Stomach (tissue), 9 donors: ENCODE results near the gene ZXDC. TPM values are rescaled to one million over a fixed set of nuclear protein-coding genes. Genes with fewer than 3 reads are reported as not detected.

Experiments used
- DNase-seq, 2 donors: peaks; one replicate each; pipeline versions ENCODE4 v3.0.0 to v3.0.0-alpha.2; 2013 to 2019
- H3K27ac ChIP-seq, 5 donors: fragments of 200-600 bp in 4 of 5; sonication (generic) in 4 of 5; one replicate each; pipeline ENCODE4 v1.5.1; 2013 to 2019; ENCODE audit warnings: mild to moderate bottlenecking in 1 of 5, moderate library complexity in 1 of 5
- H3K27me3 ChIP-seq, 3 donors: fragments of 200-600 bp; sonication (generic); one replicate each; pipeline ENCODE4 v1.5.1; 2017 to 2019; ENCODE audit warnings: mixed run types in 1 of 3
- H3K36me3 ChIP-seq, 4 donors: fragments of 200-600 bp; sonication (generic); 1 replicate in 3 of 4; 2 replicates in 1 of 4; pipeline ENCODE4 v1.5.1; 2016 to 2019
- H3K4me1 ChIP-seq, 4 donors: fragments of 200-600 bp; sonication (generic); one replicate each; pipeline ENCODE4 v1.5.1; 2016 to 2019
- H3K4me3 ChIP-seq, 4 donors: fragments of 200-600 bp; sonication (generic) in 3 of 4; one replicate each; pipeline ENCODE4 v1.5.1; 2016 to 2019; ENCODE audit warnings: mild to moderate bottlenecking in 1 of 4
- H3K9me3 ChIP-seq, 4 donors: fragments of 200-600 bp; sonication (generic); one replicate each; pipeline ENCODE4 v1.5.1; 2016 to 2019
- EP300 ChIP-seq: sonication (generic); formaldehyde crosslinking; IDR thresholded peaks from one replicate; pipeline ENCODE4 v1.6.1; 2017; ENCODE audit warnings: antibody characterized with exemption
- POLR2A ChIP-seq, 4 donors: fragments of 450-650 bp; IDR thresholded peaks; one replicate each; pipeline ENCODE4 v1.6.1; 2016; ENCODE audit warnings: antibody characterized with exemption in 4 of 4, control low read depth in 2 of 4, mild to moderate bottlenecking in 1 of 4, moderate library complexity in 1 of 4
- POLR2AphosphoS5 ChIP-seq, 3 donors: sonication (generic); formaldehyde crosslinking; IDR thresholded peaks; one replicate each; pipeline ENCODE4 v1.6.1; 2016; ENCODE audit warnings: antibody characterized with exemption in 3 of 3
- WGBS, 5 donors: extraction: QIAGEN DNeasy Blood & Tissue Kit in 3 of 5; methylation state at CpG; one replicate each; pipeline versions ENCODE4 v1.1.5 to v1.1.7; 2013 to 2018; 5-methylcytosine and 5-hydroxymethylcytosine counted together
- intact Hi-C: fragments of 100-400 bp; cut with DNase I; formaldehyde crosslinking; loops from one replicate; pipeline ENCODE4 v1.15.1; 2023; ENCODE audit warnings: low total_unique reads
- polyA plus RNA-seq, 3 donors: library from polyadenylated mRNA; stranded (reverse); fragments of 200-250 nt; gene quantifications; one replicate each; pipeline ENCODE4 v1.2.3, GENCODE V29; 2013
- total RNA-seq, 5 donors: library from RNA; depleted of rRNA; stranded (reverse); fragments of >200 nt; gene quantifications; one replicate each; pipeline versions ENCODE4 v1.1.0 to v1.2.3, GENCODE V29; 2014 to 2016
- TF ChIP-seq, protein P1 (sequence below), 7 experiments: fragments of 450-650 bp in 4 of 7; fragments of 200-600 bp in 3 of 7; sonication (generic) in 3 of 7; IDR thresholded peaks; one replicate each; pipeline ENCODE4 v1.5.1; 2016 to 2019; ENCODE audit warnings: antibody characterized with exemption in 7 of 7, control low read depth in 2 of 7, mild to moderate bottlenecking in 1 of 7
- donor health status: healthy with polysubstance abuse.
- donor health status: Bipolar disorder and iron deficiency.
- donor health status: healthy.

ZXDC gene
- total and polyA plus RNA-seq, 8 donors, result 6.1 to 73.2 (median 22.4) TPM

DNA sequence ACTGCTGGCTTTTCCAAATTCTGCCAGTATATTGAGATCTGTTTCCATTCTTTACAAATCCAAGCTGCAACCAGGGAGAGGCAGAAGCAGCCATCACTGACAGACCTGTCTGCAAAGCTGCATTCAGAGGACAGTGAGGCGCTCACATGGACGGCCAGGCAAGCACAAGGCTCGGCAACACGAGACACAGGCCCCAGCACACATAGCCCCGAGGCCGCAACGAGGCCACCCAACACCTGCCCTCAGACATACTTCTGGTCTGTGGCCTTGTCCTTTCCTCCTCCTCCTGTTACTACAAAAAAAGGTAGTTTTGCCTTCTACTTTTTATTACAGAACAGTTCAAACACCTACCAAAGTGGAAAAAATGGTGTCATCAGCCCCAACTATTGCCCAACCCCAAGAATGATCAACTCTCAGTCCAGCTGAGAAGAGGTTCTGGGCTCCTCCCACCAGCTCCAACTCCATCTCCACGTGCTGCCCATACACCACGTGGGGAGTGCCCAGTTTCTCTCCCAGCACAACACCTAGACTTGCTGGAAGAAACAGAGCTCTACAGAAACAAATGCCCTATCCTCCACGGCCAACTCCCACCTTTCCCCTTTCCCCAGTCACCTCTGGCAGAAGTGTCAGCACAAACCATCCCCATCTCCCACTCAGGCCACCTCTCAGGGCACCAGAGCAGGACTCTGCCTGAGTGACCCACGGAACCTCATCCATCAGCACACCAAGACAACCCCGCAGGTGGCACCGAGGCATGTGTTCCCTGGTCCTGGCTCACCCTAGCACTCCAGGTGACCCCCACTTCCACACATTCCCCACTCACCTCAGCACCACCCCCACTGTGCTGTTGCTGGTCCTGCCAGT is 7.4 kb downstream of the ZXDC start:
- H3K4me1 ChIP-seq, result peaks cover 21 to 82% (median 42%) of the 10 kb centered on the region in 4 donors
- no peak overlapping the region for H3K27ac ChIP-seq
- H3K9me3 ChIP-seq, result no peaks in the 10 kb centered on the region
- TF ChIP-seq POLR2A (IDR thresholded peaks at IDR 0.05) (no peak), POLR2AphosphoS5 (IDR thresholded peaks at IDR 0.05) (no peak), EP300 (no peak)
- TF ChIP-seq, protein P1, sequence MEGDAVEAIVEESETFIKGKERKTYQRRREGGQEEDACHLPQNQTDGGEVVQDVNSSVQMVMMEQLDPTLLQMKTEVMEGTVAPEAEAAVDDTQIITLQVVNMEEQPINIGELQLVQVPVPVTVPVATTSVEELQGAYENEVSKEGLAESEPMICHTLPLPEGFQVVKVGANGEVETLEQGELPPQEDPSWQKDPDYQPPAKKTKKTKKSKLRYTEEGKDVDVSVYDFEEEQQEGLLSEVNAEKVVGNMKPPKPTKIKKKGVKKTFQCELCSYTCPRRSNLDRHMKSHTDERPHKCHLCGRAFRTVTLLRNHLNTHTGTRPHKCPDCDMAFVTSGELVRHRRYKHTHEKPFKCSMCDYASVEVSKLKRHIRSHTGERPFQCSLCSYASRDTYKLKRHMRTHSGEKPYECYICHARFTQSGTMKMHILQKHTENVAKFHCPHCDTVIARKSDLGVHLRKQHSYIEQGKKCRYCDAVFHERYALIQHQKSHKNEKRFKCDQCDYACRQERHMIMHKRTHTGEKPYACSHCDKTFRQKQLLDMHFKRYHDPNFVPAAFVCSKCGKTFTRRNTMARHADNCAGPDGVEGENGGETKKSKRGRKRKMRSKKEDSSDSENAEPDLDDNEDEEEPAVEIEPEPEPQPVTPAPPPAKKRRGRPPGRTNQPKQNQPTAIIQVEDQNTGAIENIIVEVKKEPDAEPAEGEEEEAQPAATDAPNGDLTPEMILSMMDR (IDR thresholded peaks at IDR 0.05), result no peak
- WGBS, 5 donors, result 80 to 89% (median 85%) methylated on average over 13 of the region's 13 CpGs
- intact Hi-C loops, result no loop called here
- no peaks in the 10 kb centered on the region for H3K27me3 ChIP-seq
- no peak overlapping the region for H3K4me3 ChIP-seq
- DNase-seq, result no peak
- H3K36me3 ChIP-seq, result peaks cover 78 to 89% (median 87%) of the 10 kb centered on the region in 4 donors

DNA sequence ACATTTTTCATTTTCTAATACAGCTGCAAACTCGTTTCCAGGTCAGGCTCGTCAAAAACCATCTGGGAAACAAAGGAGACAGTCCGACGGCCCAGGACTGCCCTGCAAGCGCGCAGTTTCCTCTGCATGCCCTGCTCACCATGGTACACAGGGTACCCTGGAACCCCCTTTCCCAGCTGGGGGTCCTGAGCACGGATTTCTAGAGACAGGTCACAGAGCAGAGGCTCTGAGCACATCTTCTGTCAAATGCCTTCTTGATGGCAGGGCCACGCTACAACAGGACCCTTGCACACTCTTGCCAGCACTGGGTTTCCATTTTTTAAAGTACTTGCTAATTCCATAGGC is 8.1 kb downstream of the ZXDC start:
- Histone ChIP-seq H3K4me3 (no peak overlapping the region), H3K4me1 (peaks cover 14 to 75% (median 35%) of the 10 kb centered on the region in 4 donors), H3K36me3 (peaks cover 82 to 96% (median 93%) of the 10 kb centered on the region in 4 donors), H3K27ac (no peak overlapping the region), H3K9me3 (no peaks in the 10 kb centered on the region), H3K27me3 (no peaks in the 10 kb centered on the region)
- DNase-seq, result no peak
- 75 to 85% (median 81%) methylated on average over 8 of the region's 8 CpGs for WGBS, 5 donors
- no peak for TF ChIP-seq POLR2A (IDR thresholded peaks at IDR 0.05)
- no peak for TF ChIP-seq POLR2AphosphoS5 (IDR thresholded peaks at IDR 0.05)
- TF ChIP-seq, protein P1 (IDR thresholded peaks at IDR 0.05), result no peak
- TF ChIP-seq EP300, result no peak
- intact Hi-C loops, result no loop called here

DNA sequence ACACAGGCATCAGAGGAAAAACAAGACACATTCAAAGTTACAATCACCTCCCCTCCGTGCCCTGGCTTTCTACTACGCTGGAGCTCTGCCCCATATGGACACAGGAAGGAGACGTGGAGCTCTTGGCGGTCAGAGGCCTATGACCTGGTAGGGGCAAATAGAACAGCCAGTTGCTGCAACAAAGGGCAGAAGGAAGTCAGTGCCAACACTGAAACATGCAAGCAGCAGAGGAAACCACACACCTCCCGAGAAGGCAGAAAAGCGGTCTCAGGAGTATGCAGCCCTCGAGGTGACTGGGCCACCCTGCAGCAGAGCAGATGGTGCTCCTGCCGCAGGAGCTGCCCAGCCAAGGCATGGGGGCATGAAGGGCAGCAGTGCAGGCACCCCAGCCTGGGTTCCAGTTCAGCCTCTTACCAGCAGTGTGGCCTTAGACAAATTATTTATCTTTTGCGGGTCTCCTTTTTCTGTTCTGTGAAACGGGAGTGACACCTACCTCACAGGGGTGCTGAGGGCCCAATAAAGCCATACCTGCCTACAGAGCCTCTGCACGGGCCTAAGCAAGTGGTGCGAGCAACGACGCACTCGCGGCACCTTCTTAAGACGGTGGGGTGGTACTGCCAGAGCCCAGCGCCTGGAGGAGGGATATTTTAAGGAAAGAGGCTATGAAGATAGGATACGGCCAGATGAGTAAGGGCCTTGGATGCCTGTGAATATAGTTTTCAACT is 8.6 kb downstream of the ZXDC start:
- Histone ChIP-seq H3K27me3 (no peaks in the 10 kb centered on the region), H3K9me3 (no peaks in the 10 kb centered on the region), H3K27ac (peak overlapping the region in 1 of 5 donors; percentile 33), H3K4me3 (no peak overlapping the region), H3K4me1 (peaks cover 9 to 70% (median 30%) of the 10 kb centered on the region in 4 donors), H3K36me3 (peaks cover 87 to 100% (median 98%) of the 10 kb centered on the region in 4 donors)
- no peak for DNase-seq
- intact Hi-C loops, result no loop called here
- TF ChIP-seq, protein P1 (IDR thresholded peaks at IDR 0.05), result no peak
- no peak for TF ChIP-seq EP300
- no peak for TF ChIP-seq POLR2A (IDR thresholded peaks at IDR 0.05)
- TF ChIP-seq POLR2AphosphoS5 (IDR thresholded peaks at IDR 0.05), result no peak
- 74 to 84% (median 81%) methylated on average over 19 of the region's 19 CpGs for WGBS, 5 donors

DNA sequence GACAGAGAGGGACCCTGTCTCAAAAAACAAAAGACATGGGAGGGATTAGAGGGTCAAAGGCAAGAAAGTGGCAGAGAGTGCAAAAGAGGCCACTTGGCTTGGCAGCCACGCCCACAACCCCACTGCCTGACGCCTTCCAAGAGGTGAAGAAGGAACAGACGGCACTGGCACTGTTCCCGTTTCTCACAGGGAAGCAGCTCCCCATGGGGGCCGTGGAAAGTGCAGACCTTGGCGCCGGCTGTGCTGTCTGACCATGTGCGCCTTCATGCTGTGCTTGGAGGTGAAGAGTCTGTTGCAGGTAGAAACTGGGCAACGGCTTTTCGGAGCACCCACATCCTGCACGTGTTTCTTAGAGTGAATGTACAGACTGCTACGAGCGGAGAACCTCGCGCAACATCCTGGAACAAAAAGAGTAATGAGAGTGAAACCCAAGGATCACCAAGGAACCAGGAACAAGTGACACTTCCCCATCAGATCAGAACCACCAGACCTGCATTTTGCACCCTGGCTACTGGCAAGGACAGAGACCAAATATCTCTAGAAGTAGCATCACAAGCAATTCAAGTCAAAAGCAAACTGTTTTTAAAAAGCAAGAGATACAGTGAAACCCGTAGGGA is 9.7 kb downstream of the ZXDC start:
- Histone ChIP-seq H3K27ac (peak overlapping the region in 2 of 5 donors; percentile 4 to 40), H3K4me1 (peaks cover 4 to 60% (median 23%) of the 10 kb centered on the region in 4 donors), H3K36me3 (peaks cover 92 to 100% (median 100%) of the 10 kb centered on the region in 4 donors), H3K9me3 (no peaks in the 10 kb centered on the region), H3K4me3 (no peak overlapping the region), H3K27me3 (no peaks in the 10 kb centered on the region)
- WGBS, 5 donors, result 59 to 70% (median 64%) methylated on average over 16 of the region's 16 CpGs
- DNase-seq, result no peak
- TF ChIP-seq POLR2AphosphoS5 (IDR thresholded peaks at IDR 0.05), result no peak
- TF ChIP-seq POLR2A (IDR thresholded peaks at IDR 0.05), result no peak
- TF ChIP-seq EP300, result no peak
- TF ChIP-seq, protein P1 (IDR thresholded peaks at IDR 0.05), result no peak
- intact Hi-C loops, result no loop called here
